Amygdala (tissue), 56 donors: ENCODE measurements around the gene ZFP3.
"Not testable (repeated sequence)": the region's sequence is repeated elsewhere in the genome, so short reads cannot be mapped to it uniquely, and the experiment has no call there.

Experiments used
- DNase-seq, 56 donors: peaks; one replicate each; lab custom pipeline; 2025; lab: John Stamatoyannopoulos, UW

Gene ZFP3

DNA sequence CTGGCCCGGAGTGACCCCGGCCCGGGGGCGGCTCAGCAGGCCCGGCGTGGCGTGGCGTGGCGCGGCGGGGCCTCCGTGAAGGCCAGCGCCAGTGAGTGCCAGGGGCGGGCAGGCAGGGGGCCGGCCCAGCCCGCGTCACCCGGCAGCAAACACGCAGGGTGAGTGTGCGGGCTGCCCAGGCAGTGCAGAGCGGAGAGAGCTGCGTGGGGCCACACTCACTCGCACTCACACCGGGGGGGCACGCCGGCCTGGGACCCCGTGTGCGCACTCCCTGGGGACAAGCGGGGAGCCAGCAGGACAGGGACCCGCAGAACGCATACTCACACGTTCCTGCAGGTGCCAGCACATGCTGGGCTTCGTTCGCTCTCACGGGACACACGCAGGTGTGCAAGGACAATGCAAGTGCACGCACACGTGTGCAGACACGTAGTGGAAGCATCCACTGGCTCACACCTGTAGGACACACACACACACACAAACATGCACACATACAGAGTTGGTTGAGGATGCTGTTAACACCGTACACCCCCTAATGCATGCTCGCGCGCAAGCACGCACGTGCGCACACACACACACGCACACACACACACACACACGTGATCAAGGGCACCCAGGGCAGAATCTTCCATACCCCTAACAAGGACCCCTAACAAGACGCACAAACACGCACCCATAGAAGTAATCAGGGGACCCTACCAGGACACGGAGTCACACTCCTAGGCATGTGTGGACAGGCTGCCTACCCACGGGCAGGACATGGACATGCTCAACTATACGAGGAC, 45.3 kb downstream of the ZFP3 start:
- DNase-seq = peak in 1 of 56 donors; percentile 43

DNA sequence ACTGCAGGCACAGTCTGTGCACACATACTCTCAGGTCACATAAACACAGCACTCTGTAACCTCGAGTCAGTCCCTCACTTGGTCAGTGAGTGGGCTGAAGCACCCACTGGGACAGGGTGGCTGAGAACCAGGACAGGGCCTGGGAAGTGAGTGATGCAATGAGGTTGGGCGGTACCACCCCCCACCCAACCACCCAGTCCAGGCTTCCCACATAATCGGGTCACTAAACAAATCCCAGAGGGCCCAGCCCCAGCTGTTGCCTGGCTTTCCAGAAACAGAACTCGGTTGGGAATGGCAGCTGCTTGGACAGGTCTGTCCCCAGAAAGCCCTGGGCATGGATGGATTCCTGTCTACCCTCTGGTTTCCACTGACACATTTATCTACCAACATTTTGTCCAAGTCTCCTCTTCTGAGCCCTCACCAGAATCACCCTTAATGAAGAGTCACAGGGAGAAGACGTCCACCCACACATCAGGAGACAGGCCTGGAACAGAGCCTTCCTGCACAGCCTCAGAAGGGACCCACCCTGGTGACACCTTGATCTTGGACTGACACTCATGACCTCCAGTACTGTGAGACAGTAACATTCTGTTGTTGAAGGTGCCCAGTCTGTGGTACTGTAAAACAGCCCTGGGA, 46.0 kb downstream of the ZFP3 start:
- DNase-seq = not testable (repeated sequence)

- DNase-seq = peak in 2 of 56 donors; percentile 8 to 39
Observed at GRCh38 chr17:5124896-5125295, 46.6 kb downstream of the ZFP3 start.

GRCh38 chr17:5126719-5127488, 48.6 kb downstream of the ZFP3 start:
- no peak for DNase-seq

DNA sequence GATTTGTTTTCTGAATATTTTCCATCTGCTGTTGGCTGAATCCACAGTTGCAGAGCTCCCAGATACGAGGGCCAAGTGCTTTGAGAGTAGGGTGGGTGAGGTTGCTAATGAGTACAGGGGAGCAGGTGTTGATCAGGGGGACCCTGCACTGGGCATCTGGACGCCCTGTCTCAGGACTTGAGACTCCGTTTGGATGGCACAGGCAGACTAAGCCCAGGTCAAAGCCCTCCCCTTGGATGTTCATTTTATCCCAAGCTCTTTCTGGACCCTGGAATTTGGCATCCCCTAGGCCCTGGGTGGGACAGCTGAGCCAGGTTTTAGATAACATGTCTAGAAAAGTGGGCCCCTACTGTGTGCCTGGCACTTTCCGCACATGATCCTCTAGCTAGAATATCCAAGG, 49.6 kb downstream of the ZFP3 start:
- no peak for DNase-seq

- not testable (repeated sequence) for DNase-seq
Observed at GRCh38 chr17:5128387-5128786, 50.1 kb downstream of the ZFP3 start.

GRCh38 chr17:5128905-5129535, 50.8 kb downstream of the ZFP3 start:
- no peak for DNase-seq

DNA sequence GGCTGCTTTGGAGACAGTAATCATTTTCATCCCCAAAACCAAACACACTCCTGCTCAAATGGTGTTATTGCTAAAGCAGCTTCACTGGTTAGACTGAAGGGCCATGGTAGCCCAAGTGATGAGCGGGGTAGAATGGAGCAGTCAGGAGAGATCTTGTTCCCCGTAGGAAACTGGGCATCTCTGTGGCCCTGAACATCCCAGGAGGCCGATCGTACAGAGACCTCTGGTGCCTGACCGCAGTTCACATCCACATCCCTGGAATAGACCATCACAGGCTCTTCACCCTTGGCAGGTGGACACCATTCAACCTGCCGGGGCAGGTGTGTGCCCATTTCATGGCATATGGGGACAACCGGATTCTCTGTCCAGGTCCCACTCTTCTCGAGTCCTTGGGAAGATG, 51.5 kb downstream of the ZFP3 start:
- DNase-seq = not testable (repeated sequence)

DNA sequence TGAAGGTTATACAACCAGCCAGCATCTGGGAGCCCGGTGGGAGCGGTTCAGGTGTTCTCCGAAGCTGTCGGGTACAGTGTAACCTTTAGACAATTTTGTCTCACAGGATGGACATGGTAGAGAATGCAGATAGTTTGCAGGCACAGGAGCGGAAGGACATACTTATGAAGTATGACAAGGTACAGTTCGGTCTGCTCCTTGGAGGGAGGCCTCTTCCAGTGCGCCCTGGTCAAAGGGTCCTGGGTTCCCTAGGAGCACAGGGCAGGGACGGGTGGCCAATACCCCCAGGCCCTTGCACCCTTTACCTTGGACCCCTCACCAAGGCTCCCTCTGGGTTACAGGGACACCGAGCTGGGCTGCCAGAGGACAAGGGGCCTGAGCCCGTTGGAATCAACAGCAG, 52.0 kb downstream of the ZFP3 start:
- not testable (repeated sequence) for DNase-seq

DNA sequence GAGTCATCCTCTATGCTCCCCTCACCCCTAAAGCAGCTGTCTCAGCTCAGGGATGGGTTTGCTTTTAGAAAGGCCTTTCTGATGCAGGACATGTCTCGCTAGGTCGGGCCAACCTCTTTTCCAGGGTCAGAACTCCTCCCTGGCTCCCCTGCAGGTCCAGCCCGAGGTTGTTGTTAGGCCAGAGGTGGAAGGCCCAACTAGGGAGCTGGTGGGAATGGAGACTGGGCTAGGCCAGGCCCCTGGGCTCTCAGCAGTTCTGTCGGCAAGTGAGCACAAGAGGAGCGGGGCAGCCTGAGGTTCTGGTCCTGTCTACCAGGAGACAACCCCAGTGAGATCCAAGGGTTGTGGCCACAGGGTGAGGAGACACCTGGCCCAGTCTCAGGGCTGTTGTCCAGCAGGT, 52.4 kb downstream of the ZFP3 start:
- not testable (repeated sequence) for DNase-seq

DNA sequence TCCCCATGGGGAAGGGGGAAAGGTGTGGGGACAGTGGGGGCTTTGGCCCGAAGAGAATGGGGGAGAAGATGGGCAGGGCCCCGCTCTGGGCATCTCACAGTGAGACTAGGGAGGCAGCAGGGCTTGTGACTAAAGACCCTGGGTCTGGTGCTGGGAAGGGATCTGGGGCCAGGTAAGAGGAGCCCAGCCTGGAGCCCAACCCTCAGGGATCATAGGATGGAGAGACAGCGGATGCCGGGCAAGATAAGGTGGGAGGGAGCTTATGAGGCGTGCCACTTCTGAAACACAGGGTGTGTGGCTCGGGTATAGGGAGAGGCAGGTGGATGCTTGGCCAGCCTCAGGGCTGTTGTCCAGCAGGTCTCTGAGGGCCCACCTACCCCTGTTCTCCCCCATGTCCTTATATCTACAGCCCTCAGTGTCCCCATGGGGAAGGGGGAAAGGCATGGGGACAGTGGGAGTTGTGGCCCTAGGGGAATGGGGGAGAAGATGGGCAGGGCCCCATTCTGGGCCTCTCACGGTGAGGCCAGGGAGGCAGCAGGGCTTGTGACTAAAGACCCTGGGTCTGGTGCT, 53.0 kb downstream of the ZFP3 start:
- DNase-seq = no peak

- not testable (repeated sequence) for DNase-seq
Observed at GRCh38 chr17:5131799-5132502, 53.7 kb downstream of the ZFP3 start.

DNA sequence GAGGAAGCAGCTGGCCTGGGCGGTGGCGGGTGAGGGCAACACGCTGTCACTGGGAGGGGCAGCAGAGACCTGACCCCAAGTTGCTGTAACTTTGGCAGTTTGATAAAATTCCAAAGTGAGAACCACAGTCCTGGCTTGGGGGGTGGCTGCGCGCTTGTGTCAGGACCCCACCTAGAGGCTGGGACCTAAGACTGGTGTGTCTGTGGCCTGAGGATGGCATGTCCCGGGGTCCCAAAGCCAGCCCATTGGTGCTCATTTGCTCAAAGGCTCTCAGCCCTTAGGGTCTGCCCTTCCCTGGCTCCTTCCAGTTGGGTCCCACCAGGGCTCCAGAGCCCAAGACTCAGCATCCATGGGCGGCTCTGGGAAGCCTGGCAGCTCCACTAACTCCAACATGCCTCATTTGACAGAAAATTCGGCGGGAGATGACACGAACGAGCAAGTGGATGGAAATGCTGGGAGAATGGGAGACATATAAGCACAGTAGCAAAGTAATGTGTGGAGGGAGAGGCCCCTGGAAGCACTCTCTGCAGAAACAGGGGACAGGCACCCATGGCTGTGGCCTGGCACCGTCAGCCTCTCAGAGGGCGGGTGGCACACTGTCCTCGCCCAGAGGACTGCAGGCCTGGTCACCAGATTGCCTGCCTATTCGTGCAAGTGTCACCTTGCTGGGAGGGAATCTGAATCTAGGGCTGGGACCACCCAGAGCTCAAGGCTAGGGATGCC, 54.4 kb downstream of the ZFP3 start:
- not testable (repeated sequence) for DNase-seq

- DNase-seq = no peak
Observed at GRCh38 chr17:5133311-5133710, 55.0 kb downstream of the ZFP3 start.

- DNase-seq = not testable (repeated sequence)
Observed at GRCh38 chr17:5133961-5134360, 55.7 kb downstream of the ZFP3 start.

- not testable (repeated sequence) for DNase-seq
Observed at GRCh38 chr17:5134571-5134970, 56.3 kb downstream of the ZFP3 start.

- not testable (repeated sequence) for DNase-seq
Observed at GRCh38 chr17:5135131-5135712, 57.0 kb downstream of the ZFP3 start.

DNA sequence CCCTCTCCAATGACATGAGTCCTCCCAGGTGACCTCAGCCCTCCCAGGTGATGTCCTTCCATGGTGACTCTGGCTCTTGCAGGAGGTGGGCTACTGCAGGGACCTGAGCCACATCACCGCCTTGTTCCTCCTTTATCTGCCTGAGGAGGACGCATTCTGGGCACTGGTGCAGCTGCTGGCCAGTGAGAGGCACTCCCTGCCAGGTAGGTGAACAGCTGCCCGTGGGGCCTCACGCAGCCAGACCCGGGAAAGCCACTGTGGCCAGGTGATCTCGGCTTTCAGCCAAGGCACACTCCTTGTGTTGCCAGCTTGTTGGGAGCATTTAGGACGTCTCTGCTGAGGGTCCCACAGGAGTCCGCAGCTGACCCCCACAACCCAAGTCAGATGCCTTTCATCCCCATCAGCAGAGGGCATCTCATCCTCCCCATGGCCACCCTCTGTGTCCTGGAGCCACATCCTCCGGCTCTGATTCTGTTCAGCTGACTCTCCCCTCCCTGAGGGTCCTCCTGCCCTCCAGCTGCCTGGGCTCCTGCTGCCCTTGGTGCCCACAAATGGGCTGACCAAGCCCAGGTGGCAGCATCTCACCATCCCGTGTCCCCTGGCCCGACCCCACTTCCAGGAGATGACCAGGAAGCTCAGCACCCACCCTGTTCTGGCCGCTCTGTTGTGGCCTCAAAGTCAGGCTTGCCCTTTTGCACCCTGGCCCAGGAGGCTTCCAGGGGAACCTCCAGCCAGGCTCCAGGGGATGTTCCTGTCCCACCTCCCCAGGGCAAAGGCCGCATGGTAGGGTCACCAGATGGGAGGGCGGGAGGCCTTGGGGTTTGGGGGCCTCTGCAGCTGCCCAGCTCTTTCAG, 57.7 kb downstream of the ZFP3 start:
- DNase-seq = no peak
